ENCODE data around the gene SLC38A8.

GRCh38 chr16:84043486-84044117 is 1.0 kb upstream of the SLC38A8 start:
- TF ChIP-seq POLR2AphosphoS5 (IDR thresholded peaks at IDR 0.05; ENCODE audit: borderline replicate concordance, low read depth, low read length) (no peak), EZH2 (IDR thresholded peaks at IDR 0.05) (no peak)
